SK-N-SH (cell line): Measurements from ENCODE around the gene FMN2. TPM values are rescaled to one million over a fixed set of nuclear protein-coding genes. Genes with fewer than 3 reads are reported as not detected.
A peak's percentile ranks its signal among the peaks of the same experiment; 100 is the strongest.

Experiments
- CTCF ChIA-PET: fragments of 300-600, 350-600 bp; formaldehyde crosslinking; extraction: SDS; loops from one replicate; lab custom pipeline; 2021; lab: Yijun Ruan, JAX
- POLR2A ChIA-PET: fragments of 350-600 bp; sonication (Branson Sonifier 250); formaldehyde crosslinking; extraction: SDS; loops from one replicate; lab custom pipeline; 2020; ENCODE audit warnings: antibody characterized with exemption, inconsistent platforms; lab: Yijun Ruan, JAX
- DNase-seq: peaks from one replicate; pipeline ENCODE4 v3.0.0; 2012
- H2AFZ ChIP-seq: fragments of 200-600 bp; sonication (generic); 2 replicates; pipeline ENCODE4 v1.8.1; 2016; ENCODE audit warnings: antibody characterized with exemption, mild to moderate bottlenecking, low read depth
- H3F3A ChIP-seq: fragments of 200-600 bp; sonication (generic); replicated peaks from 2 replicates; pipeline ENCODE3; 2016; ENCODE audit warnings: antibody characterized with exemption, mild to moderate bottlenecking; ENCODE audit not compliant: insufficient read depth
- H3K27ac ChIP-seq, 2 experiments: fragments of 200-500 bp in 1 of 2; fragments of 200-600 bp in 1 of 2; sonication (Bioruptor generic) in 1 of 2; sonication (generic), shearing (Covaris generic) in 1 of 2; 2 replicates each; pipeline versions ENCODE4 v1.5.1 to v1.6.1; 2014 to 2016; ENCODE audit warnings: low read depth in 2 of 2, inconsistent platforms in 1 of 2, low read length in 1 of 2, mild to moderate bottlenecking in 1 of 2, mixed read lengths in 1 of 2
- H3K27me3 ChIP-seq: fragments of 200-600 bp; sonication (generic), shearing (Covaris generic); 2 replicates; pipeline ENCODE4 v1.6.1; 2016; ENCODE audit warnings: mixed run types; ENCODE audit not compliant: insufficient read depth
- H3K36me3 ChIP-seq, 2 experiments: fragments of 200-500 bp in 1 of 2; fragments of 200-600 bp in 1 of 2; sonication (Bioruptor generic) in 1 of 2; sonication (generic) in 1 of 2; replicated peaks in 1 of 2; 2 replicates each; pipeline versions ENCODE3 to v1.5.1; 2014 to 2016; ENCODE audit warnings: low read length in 1 of 2, mild to moderate bottlenecking in 1 of 2; ENCODE audit not compliant: insufficient read depth in 2 of 2, control insufficient read depth in 1 of 2
- H3K4me1 ChIP-seq, 2 experiments: fragments of 200-500 bp in 1 of 2; fragments of 200-600 bp in 1 of 2; sonication (Bioruptor generic) in 1 of 2; sonication (generic), shearing (Covaris generic) in 1 of 2; 2 replicates each; pipeline versions ENCODE4 v1.5.1 to v1.6.1; 2014 to 2016; ENCODE audit warnings: low read depth in 1 of 2, low read length in 1 of 2, mixed run types in 1 of 2; ENCODE audit not compliant: insufficient read depth in 2 of 2, control insufficient read depth in 1 of 2
- H3K4me2 ChIP-seq: fragments of 200-600 bp; sonication (generic), shearing (Covaris generic); 2 replicates; pipeline ENCODE4 v1.6.1; 2017; ENCODE audit warnings: mixed run types
- H3K4me3 ChIP-seq, 2 experiments: fragments of 200-500 bp in 1 of 2; fragments of 200-600 bp in 1 of 2; sonication (Bioruptor generic) in 1 of 2; sonication (generic), shearing (Covaris generic) in 1 of 2; 2 replicates each; pipeline versions ENCODE4 v1.5.1 to v1.8.1; 2014 to 2016; ENCODE audit warnings: low read depth in 2 of 2, inconsistent platforms in 1 of 2, low read length in 1 of 2, mild to moderate bottlenecking in 1 of 2, mixed read lengths in 1 of 2, moderate library complexity in 1 of 2
- H3K79me2 ChIP-seq: fragments of 200-600 bp; sonication (generic); 2 replicates; pipeline ENCODE4 v1.8.1; 2017; ENCODE audit warnings: mild to moderate bottlenecking; ENCODE audit not compliant: insufficient read depth
- H3K9ac ChIP-seq: fragments of 200-600 bp; sonication (generic); 2 replicates; pipeline ENCODE4 v1.6.1; 2017; ENCODE audit warnings: mixed run types
- H3K9me2 ChIP-seq: fragments of 200-600 bp; sonication (generic); 2 replicates; pipeline ENCODE4 v1.6.1; 2017; ENCODE audit warnings: mixed run types
- H3K9me3 ChIP-seq: fragments of 200-600 bp; sonication (generic); 2 replicates; pipeline ENCODE4 v1.6.1; 2017; ENCODE audit warnings: mixed run types, mild to moderate bottlenecking, moderate library complexity
- H4K20me1 ChIP-seq: fragments of 200-600 bp; sonication (generic); 2 replicates; pipeline ENCODE4 v1.6.1; 2017; ENCODE audit warnings: mild to moderate bottlenecking, mixed run types; ENCODE audit not compliant: insufficient read depth
- ELF1 ChIP-seq: IDR thresholded peaks from 2 replicates; pipeline ENCODE4 v1.4.0; 2012
- EP300 ChIP-seq, 2 experiments: IDR thresholded peaks; 2 replicates each; pipeline versions ENCODE4 v1.4.0 to v1.6.1; 2012; ENCODE audit warnings: borderline replicate concordance in 1 of 2, low read depth in 1 of 2, low read length in 1 of 2
- FOXM1 ChIP-seq: IDR thresholded peaks from 2 replicates; pipeline ENCODE4 v1.4.0; 2012; ENCODE audit warnings: low read depth, mild to moderate bottlenecking
- MAX ChIP-seq: IDR thresholded peaks from 2 replicates; pipeline ENCODE4 v1.4.0; 2012; ENCODE audit warnings: low read depth
- MXI1 ChIP-seq: IDR thresholded peaks from 2 replicates; pipeline ENCODE4 v1.6.1; 2012; ENCODE audit warnings: mild to moderate bottlenecking, low read depth, low read length, improper control_type of control experiment
- NFIC ChIP-seq: IDR thresholded peaks from 2 replicates; pipeline ENCODE4 v1.4.0; 2012; ENCODE audit warnings: borderline replicate concordance
- PBX3 ChIP-seq: IDR thresholded peaks from 2 replicates; pipeline ENCODE4; 2012
- RAD21 ChIP-seq: IDR thresholded peaks from 2 replicates; pipeline ENCODE4 v1.6.1; 2012; ENCODE audit warnings: mild to moderate bottlenecking, low read length
- RXRA ChIP-seq: IDR thresholded peaks from 2 replicates; pipeline ENCODE4 v1.4.0; 2012; ENCODE audit warnings: low read depth, mild to moderate bottlenecking, borderline replicate concordance
- TCF12 ChIP-seq: IDR thresholded peaks from 2 replicates; pipeline ENCODE4 v1.4.0; 2012
- USF1 ChIP-seq: IDR thresholded peaks from 2 replicates; pipeline ENCODE4 v1.4.0; 2012; ENCODE audit warnings: low read depth, borderline replicate concordance
- WGBS: methylation state at CpG from one replicate; pipeline ENCODE4 v1.1.6; 2017; ENCODE audit warnings: low lambda C conversion rate; 5-methylcytosine and 5-hydroxymethylcytosine counted together
- polyA plus RNA-seq, 3 experiments: library from polyadenylated mRNA; depleted of rRNA; stranded (reverse); fragments of >200 nt; gene quantifications; 2 replicates each; pipeline ENCODE4 v1.2.3, GENCODE V29; 2012

FMN2 gene
- polyA plus RNA-seq, 1 of the 3 experiments (the other 2 are of a cell fraction) = 7.2 TPM

- Histone ChIP-seq H3K36me3 (no peaks in the 10 kb centered on the region), H2AFZ (0 out of 2 replicates have a peak overlapping the region, but pooled peaks have one; percentile 24), H3F3A (peaks cover 9% of the 10 kb centered on the region), H4K20me1 (no peaks in the 10 kb centered on the region), H3K4me1 (peaks cover 0 to 7% of the 10 kb centered on the region in 2 experiments; a peak in 2 of 4 replicates), H3K9me2 (no peaks in the 10 kb centered on the region), H3K79me2 (no peaks in the 10 kb centered on the region), H3K4me3 (no peak overlapping the region), H3K9ac (no peak overlapping the region), H3K9me3 (no peaks in the 10 kb centered on the region), H3K4me2 (no peak overlapping the region), H3K27me3 (no peaks in the 10 kb centered on the region), H3K27ac (no peak overlapping the region)
- no peak for TF ChIP-seq PBX3
- TF ChIP-seq FOXM1 = no peak
- no peak for TF ChIP-seq NFIC
- no peak for TF ChIP-seq EP300 (IDR thresholded peaks at IDR 0.05; ENCODE audit: borderline replicate concordance in 1 of 2, low read depth in 1 of 2, low read length in 1 of 2)
- no peak for TF ChIP-seq MAX
- TF ChIP-seq RXRA = no peak
- TF ChIP-seq MXI1 = no peak
- TF ChIP-seq TCF12 = no peak
- TF ChIP-seq RAD21 = no peak
- DNase-seq = no peak
- ChIA-PET CTCF (interaction anchor here (0.8 to 0.9 kb wide), 2 partner anchors 57 to 107 kb away, joined by 3 read pairs; no protein-coding TSS in a partner anchor), POLR2A (no interaction called here)
- WGBS = 91% methylated on average over 1 of the region's 1 CpG
Observed at GRCh38 chr1:240084337-240084736, 7.3 kb upstream of the FMN2 start.

- no peak overlapping the region for H3K4me2 ChIP-seq
- POLR2A ChIA-PET = no interaction called here
Observed at GRCh38 chr1:240084749-240085148, 6.9 kb upstream of the FMN2 start.

More at GRCh38 chr1:240084749-240085148, 6.9 kb upstream of the FMN2 start:
- H3K79me2 ChIP-seq = no peaks in the 10 kb centered on the region
- H4K20me1 ChIP-seq = no peaks in the 10 kb centered on the region
- TF ChIP-seq ELF1 = no peak
- TF ChIP-seq EP300 (IDR thresholded peaks at IDR 0.05; ENCODE audit: borderline replicate concordance in 1 of 2, low read depth in 1 of 2, low read length in 1 of 2) = no peak
- no peak for TF ChIP-seq FOXM1
- no peak for TF ChIP-seq USF1
- TF ChIP-seq, all 33 proteins: peak for 0
- Histone ChIP-seq H3K4me3 (no peak overlapping the region), H3K36me3 (no peaks in the 10 kb centered on the region), H3F3A (peaks cover 9% of the 10 kb centered on the region), H3K9ac (no peak overlapping the region), H3K27me3 (no peaks in the 10 kb centered on the region), H3K9me2 (no peaks in the 10 kb centered on the region), H3K4me1 (peaks cover 0 to 7% of the 10 kb centered on the region in 2 experiments; a peak in 2 of 4 replicates), H2AFZ (0 out of 2 replicates have a peak overlapping the region, but pooled peaks have one; percentile 24), H3K9me3 (no peaks in the 10 kb centered on the region), H3K27ac (no peak overlapping the region)
- CTCF ChIA-PET = interaction anchor here (0.8 kb wide), 1 partner anchor 57 kb away, joined by 3 read pairs; no protein-coding TSS in a partner anchor
- DNase-seq = no peak
- WGBS = 91% methylated on average over 8 of the region's 8 CpGs
